H1 (cell line): ENCODE data around the gene CXCL5.

Experiments used
- CHD1 ChIP-seq: IDR thresholded peaks from 2 replicates; pipeline ENCODE4 v1.6.1; 2012; ENCODE audit warnings: low read depth, low read length, improper control_type of control experiment
- EGR1 ChIP-seq: IDR thresholded peaks from 2 replicates; pipeline ENCODE4 v1.6.1; 2011; ENCODE audit warnings: low read depth, low read length, borderline replicate concordance
- EP300 ChIP-seq, 2 experiments: IDR thresholded peaks; 1 replicate in 1 of 2; 2 replicates in 1 of 2; pipeline ENCODE4 v1.6.1; 2011 to 2012; ENCODE audit warnings: low read depth in 2 of 2, low read length in 2 of 2, mild to moderate bottlenecking in 2 of 2, borderline replicate concordance in 1 of 2, inconsistent platforms in 1 of 2, moderate library complexity in 1 of 2
- KDM1A ChIP-seq: fragments of 200-600, 300-600 bp; sonication (generic); IDR thresholded peaks from 2 replicates; pipeline ENCODE4 v1.7.1; 2016; ENCODE audit warnings: mild to moderate bottlenecking, low read length, borderline replicate concordance
- POLR2A ChIP-seq, 2 experiments: IDR thresholded peaks; 1 replicate in 1 of 2; 2 replicates in 1 of 2; pipeline ENCODE4 v1.6.1; 2011; ENCODE audit warnings: low read depth in 2 of 2, low read length in 2 of 2, mild to moderate bottlenecking in 2 of 2; ENCODE audit errors: control extremely low read depth in 1 of 2
- ZNF274 ChIP-seq: IDR thresholded peaks from 2 replicates; pipeline ENCODE4 v1.7.0; 2012; ENCODE audit warnings: low read length, borderline replicate concordance; ENCODE audit errors: extremely low read depth
- TF ChIP-seq, protein P1 (sequence below), 3 experiments: IDR thresholded peaks; 1 replicate in 2 of 3; 2 replicates in 1 of 3; pipeline versions ENCODE4 v1.5.1 to v1.6.1; 2011; ENCODE audit warnings: low read length in 3 of 3, mild to moderate bottlenecking in 3 of 3, inconsistent platforms in 2 of 3, low read depth in 1 of 3, moderate library complexity in 1 of 3; ENCODE audit not compliant: insufficient read depth in 1 of 3; ENCODE audit errors: control extremely low read depth in 1 of 3

DNA sequence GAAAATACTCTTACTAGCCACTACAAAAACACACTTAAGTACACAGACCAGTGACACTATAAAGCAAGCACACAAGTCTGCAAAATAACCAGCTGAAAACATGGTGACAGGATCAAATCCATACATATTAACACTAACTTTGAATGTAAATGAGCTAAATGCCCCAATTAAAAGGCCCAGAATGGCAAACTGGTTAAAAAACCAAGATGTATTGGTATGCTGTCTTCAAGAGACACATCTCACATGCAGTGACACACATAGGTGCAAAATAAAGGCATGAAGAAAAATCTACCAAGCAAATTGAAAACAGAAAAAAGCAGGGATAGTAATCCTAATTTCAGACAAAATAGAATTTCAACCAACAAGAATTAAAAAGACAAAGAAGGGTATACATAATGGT, 27.5 kb downstream of the CXCL5 start:
- TF ChIP-seq, protein P1, sequence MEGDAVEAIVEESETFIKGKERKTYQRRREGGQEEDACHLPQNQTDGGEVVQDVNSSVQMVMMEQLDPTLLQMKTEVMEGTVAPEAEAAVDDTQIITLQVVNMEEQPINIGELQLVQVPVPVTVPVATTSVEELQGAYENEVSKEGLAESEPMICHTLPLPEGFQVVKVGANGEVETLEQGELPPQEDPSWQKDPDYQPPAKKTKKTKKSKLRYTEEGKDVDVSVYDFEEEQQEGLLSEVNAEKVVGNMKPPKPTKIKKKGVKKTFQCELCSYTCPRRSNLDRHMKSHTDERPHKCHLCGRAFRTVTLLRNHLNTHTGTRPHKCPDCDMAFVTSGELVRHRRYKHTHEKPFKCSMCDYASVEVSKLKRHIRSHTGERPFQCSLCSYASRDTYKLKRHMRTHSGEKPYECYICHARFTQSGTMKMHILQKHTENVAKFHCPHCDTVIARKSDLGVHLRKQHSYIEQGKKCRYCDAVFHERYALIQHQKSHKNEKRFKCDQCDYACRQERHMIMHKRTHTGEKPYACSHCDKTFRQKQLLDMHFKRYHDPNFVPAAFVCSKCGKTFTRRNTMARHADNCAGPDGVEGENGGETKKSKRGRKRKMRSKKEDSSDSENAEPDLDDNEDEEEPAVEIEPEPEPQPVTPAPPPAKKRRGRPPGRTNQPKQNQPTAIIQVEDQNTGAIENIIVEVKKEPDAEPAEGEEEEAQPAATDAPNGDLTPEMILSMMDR (IDR thresholded peaks at IDR 0.05; ENCODE audit: control extremely low read depth in 1 of 3, insufficient read depth in 1 of 3, low read depth in 1 of 3, low read length in 3 of 3): no peak
- no peak for TF ChIP-seq EGR1
- TF ChIP-seq ZNF274: no peak
- no peak for TF ChIP-seq POLR2A (IDR thresholded peaks at IDR 0.05; ENCODE audit: control extremely low read depth in 1 of 2, low read depth in 2 of 2, low read length in 2 of 2)
- TF ChIP-seq KDM1A: no peak
- no peak for TF ChIP-seq CHD1
- no peak for TF ChIP-seq EP300 (IDR thresholded peaks at IDR 0.05; ENCODE audit: borderline replicate concordance in 1 of 2, low read depth in 2 of 2, low read length in 2 of 2)
